Thyroid gland (tissue), 4 donors: ENCODE measurements around the gene PIP4K2A.

Experiments
- POLR2A ChIP-seq, 2 donors: fragments of 450-650 bp; IDR thresholded peaks; one replicate each; pipeline ENCODE4 v1.6.1; 2017; ENCODE audit warnings: antibody characterized with exemption in 2 of 2, mild to moderate bottlenecking in 2 of 2, moderate library complexity in 1 of 2
- TF ChIP-seq, protein P1 (sequence below), 6 experiments: fragments of 200-600 bp in 3 of 6; fragments of 450-650 bp in 3 of 6; sonication (generic) in 3 of 6; IDR thresholded peaks; one replicate each; pipeline ENCODE4 v1.5.1; 2016 to 2019; ENCODE audit warnings: antibody characterized with exemption in 6 of 6, mild to moderate bottlenecking in 2 of 6, inconsistent platforms in 1 of 6, moderate library complexity in 1 of 6

DNA sequence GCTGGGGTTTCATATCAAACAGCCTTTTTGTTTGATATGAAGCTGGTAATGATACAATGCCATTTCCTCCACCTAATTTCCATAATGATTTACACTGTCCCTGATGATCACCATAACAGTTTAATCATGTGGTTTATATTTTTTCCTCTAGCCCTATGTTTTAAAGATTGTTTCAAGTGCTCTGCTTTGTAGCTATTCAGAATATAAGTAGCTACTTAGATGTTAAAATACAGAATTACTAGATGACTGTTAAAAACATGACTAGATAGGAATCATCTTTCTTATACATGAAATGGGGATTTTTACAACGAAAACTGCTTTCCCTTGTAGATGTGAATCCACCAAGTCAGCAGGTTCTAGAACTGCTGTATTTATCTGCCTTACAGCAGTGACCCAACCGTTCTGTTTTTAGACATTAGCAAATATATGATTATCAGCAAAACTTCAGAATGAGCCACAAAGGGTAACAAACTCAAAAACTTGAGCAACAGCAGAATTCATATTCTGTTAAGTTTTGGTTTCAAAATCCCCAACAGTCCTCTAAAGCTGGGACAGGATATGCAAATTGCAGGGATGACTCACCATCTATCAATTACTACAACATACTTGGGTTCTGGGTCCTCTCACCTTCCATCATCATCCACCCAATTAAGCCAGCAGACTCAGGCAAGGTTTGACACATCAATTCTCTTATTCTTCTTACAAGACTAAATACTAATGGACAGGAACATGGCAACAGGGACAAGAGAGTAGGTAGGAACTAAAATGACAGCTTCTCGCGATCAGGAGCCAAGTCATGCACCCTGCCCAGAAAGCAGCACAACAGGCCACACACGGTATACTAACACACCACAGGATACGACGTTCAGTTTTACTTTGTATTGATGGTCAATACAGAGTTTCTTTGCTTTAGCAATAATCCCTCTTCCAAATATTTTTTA lies 83.9 kb downstream of the PIP4K2A start:
- TF ChIP-seq, protein P1, sequence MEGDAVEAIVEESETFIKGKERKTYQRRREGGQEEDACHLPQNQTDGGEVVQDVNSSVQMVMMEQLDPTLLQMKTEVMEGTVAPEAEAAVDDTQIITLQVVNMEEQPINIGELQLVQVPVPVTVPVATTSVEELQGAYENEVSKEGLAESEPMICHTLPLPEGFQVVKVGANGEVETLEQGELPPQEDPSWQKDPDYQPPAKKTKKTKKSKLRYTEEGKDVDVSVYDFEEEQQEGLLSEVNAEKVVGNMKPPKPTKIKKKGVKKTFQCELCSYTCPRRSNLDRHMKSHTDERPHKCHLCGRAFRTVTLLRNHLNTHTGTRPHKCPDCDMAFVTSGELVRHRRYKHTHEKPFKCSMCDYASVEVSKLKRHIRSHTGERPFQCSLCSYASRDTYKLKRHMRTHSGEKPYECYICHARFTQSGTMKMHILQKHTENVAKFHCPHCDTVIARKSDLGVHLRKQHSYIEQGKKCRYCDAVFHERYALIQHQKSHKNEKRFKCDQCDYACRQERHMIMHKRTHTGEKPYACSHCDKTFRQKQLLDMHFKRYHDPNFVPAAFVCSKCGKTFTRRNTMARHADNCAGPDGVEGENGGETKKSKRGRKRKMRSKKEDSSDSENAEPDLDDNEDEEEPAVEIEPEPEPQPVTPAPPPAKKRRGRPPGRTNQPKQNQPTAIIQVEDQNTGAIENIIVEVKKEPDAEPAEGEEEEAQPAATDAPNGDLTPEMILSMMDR (IDR thresholded peaks at IDR 0.05) = no peak
- no peak for TF ChIP-seq POLR2A (IDR thresholded peaks at IDR 0.05)
